Activated T-helper 2 cell treated with anti-CD3 and anti-CD28 coated beads, Interferon-gamma antibody, Interleukin-2, Interleukin-4, amounts not matched to agents 10 μg/mL and 5 μg/mL and 100 μg/mL, durations not matched to agents 14 hours and 24 hours and 36 hours (primary cell): Measurements from ENCODE around the gene BFSP2. TPM values are rescaled to one million over a fixed set of nuclear protein-coding genes. Genes with fewer than 3 reads are reported as not detected.

Source experiments
- DNase-seq: peaks from one replicate; pipeline ENCODE4 v3.0.0; 2021; ENCODE audit warnings: low spot score
- H3K27ac Mint-ChIP-seq: one replicate; pipeline ENCODE4 v1.8.0; 2021; ENCODE audit warnings: mixed read lengths
- H3K27me3 Mint-ChIP-seq: one replicate; pipeline ENCODE4 v1.8.0; 2021; ENCODE audit warnings: low read depth, mixed read lengths
- H3K36me3 Mint-ChIP-seq: one replicate; pipeline ENCODE4 v1.8.0; 2021; ENCODE audit warnings: low read depth, mixed read lengths
- H3K4me1 Mint-ChIP-seq: one replicate; pipeline ENCODE4 v1.8.0; 2021; ENCODE audit warnings: low read depth, mixed read lengths
- H3K4me3 Mint-ChIP-seq: one replicate; pipeline ENCODE4 v1.8.0; 2021; ENCODE audit warnings: low read depth, mild to moderate bottlenecking, moderate library complexity, mixed read lengths
- H3K9me3 Mint-ChIP-seq: one replicate; pipeline ENCODE4 v1.8.0; 2021; ENCODE audit warnings: mixed read lengths
- intact Hi-C: fragments of 100-400 bp; cut with micrococcal nuclease; formaldehyde crosslinking; loops from one replicate; pipeline ENCODE4 v1.15.1; 2023
- total RNA-seq: library from RNA; stranded (reverse); gene quantifications from 2 replicates; pipeline ENCODE4 v1.2.3, GENCODE V29; 2022

Gene BFSP2, protein sequence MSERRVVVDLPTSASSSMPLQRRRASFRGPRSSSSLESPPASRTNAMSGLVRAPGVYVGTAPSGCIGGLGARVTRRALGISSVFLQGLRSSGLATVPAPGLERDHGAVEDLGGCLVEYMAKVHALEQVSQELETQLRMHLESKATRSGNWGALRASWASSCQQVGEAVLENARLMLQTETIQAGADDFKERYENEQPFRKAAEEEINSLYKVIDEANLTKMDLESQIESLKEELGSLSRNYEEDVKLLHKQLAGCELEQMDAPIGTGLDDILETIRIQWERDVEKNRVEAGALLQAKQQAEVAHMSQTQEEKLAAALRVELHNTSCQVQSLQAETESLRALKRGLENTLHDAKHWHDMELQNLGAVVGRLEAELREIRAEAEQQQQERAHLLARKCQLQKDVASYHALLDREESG
- not detected in 2 replicates for total RNA-seq

DNA sequence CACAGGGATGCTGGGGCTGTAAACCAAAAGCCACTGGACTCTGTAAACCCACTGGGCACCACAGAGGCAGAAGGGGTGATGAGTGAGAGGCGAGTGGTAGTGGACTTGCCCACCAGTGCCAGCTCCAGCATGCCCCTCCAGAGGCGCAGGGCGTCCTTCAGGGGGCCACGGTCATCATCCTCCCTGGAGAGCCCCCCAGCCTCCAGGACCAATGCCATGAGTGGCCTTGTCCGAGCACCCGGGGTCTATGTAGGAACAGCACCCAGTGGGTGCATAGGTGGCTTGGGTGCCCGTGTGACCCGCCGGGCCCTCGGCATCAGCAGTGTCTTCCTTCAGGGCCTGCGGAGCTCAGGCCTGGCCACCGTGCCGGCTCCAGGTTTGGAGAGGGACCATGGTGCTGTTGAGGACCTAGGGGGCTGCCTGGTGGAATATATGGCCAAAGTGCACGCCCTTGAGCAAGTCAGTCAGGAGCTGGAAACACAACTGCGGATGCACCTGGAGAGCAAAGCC, at the start of gene BFSP2:
TSS of gene BFSP2 (plus strand) at position 51 of the 510 bp plus-strand sequence. CDS start at position 79, 28 bp downstream.
- intact Hi-C loops: no loop called here
- no peak for DNase-seq
- H3K9me3 Mint-ChIP-seq: no peaks in the 10 kb centered on the region
- peaks cover 2% of the 10 kb centered on the region for H3K27me3 Mint-ChIP-seq
- H3K36me3 Mint-ChIP-seq: no peaks in the 10 kb centered on the region
- H3K27ac Mint-ChIP-seq: no peak within 1 kb of the TSS
- H3K4me1 Mint-ChIP-seq: peaks cover 2% of the 10 kb centered on the region
- H3K4me3 Mint-ChIP-seq: no peak within 1 kb of the TSS

DNA sequence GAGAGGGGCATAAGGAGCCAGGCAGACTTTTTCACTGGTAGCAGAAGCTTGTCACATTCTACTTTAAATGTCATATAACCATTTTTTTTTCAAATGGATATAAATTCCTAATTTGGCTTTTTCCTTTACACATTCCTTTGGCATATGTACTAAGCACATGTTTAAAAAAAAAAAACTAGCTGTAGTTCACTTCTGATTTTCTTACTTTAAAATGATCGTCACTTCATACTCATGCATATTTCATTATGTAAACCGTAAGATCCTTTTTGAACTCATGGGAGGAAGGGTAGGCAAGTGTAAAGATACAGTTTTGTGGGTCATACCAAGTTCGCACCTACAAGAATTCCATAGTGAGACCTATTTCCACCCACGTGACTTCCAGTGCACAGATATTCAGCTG, 45.1 kb upstream of the BFSP2 start:
- no peak overlapping the region for H3K4me3 Mint-ChIP-seq
- peaks cover 6% of the 10 kb centered on the region for H3K9me3 Mint-ChIP-seq
- H3K4me1 Mint-ChIP-seq: no peaks in the 10 kb centered on the region
- DNase-seq: no peak
- H3K27ac Mint-ChIP-seq: no peak overlapping the region
- intact Hi-C loops: no loop called here
- H3K27me3 Mint-ChIP-seq: peaks cover 15% of the 10 kb centered on the region
- H3K36me3 Mint-ChIP-seq: no peaks in the 10 kb centered on the region

DNA sequence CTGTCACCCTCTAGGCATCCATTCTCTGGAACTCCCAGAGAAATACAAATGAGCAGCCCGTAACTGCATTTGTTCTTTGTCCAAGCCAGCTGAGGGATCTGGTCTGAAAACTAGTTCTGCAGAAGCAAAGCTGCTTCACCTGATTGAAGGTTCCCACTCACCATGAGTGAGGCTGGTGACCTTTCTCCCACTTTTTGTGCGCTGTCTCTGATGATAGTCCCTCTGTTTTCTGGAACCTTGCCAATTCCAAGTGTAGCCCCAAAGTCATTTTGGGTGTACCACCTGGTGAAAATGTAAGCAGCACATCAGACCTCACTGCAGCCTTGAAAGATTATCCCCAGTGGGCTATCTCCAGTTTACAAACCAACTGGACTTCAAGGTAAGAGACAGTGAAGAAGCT, 39.4 kb upstream of the BFSP2 start:
- peaks cover 6% of the 10 kb centered on the region for H3K9me3 Mint-ChIP-seq
- H3K27ac Mint-ChIP-seq: no peak overlapping the region
- H3K27me3 Mint-ChIP-seq: peaks cover 14% of the 10 kb centered on the region
- DNase-seq: no peak
- H3K4me1 Mint-ChIP-seq: peaks cover 8% of the 10 kb centered on the region
- H3K4me3 Mint-ChIP-seq: no peak overlapping the region
- H3K36me3 Mint-ChIP-seq: no peaks in the 10 kb centered on the region
- intact Hi-C loops: no loop called here

DNA sequence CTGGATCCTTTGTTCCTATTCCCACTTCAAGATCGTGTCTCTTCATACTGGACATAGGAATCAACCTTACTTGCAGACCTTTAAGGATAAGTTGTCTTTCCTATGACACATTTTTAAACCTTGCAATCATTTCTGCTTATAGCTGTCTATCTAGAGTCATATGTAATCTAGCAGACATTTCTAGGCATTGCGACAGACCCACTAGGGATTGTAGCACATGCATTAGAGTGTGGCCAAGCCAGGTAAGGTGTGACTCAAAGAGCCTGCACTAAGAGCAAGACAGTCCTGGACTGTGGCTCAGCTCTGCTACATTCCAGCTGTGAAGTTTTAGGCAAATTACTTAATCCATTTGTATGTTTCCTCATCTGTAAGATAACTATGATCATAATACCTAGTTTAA, 38.8 kb upstream of the BFSP2 start:
- H3K4me3 Mint-ChIP-seq: no peak overlapping the region
- peaks cover 8% of the 10 kb centered on the region for H3K4me1 Mint-ChIP-seq
- no peaks in the 10 kb centered on the region for H3K36me3 Mint-ChIP-seq
- H3K27me3 Mint-ChIP-seq: peaks cover 13% of the 10 kb centered on the region
- intact Hi-C loops: no loop called here
- H3K27ac Mint-ChIP-seq: no peak overlapping the region
- H3K9me3 Mint-ChIP-seq: peaks cover 5% of the 10 kb centered on the region
- DNase-seq: no peak

DNA sequence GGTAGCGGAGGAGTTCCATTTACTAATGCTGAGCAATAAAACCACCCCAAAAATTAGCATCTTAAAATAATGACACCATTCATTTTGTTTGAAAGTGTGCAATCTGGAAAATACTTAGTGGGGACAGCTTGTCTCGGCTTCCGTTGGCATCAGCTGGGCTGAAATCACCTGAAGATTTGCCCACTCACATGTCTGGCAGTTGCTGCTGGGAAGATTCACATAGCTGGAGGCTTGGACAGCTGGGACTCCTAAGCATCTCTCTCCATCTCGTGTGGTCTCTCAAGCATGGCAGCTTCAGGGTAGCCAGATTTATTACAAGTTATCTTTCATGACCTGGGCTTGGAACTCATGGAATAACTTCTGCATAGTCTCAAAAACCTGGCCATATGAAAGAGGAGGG, 38.4 kb upstream of the BFSP2 start:
- Mint-ChIP-seq H3K27me3 (peaks cover 10% of the 10 kb centered on the region), H3K4me1 (peaks cover 8% of the 10 kb centered on the region), H3K4me3 (no peak overlapping the region), H3K27ac (no peak overlapping the region), H3K36me3 (no peaks in the 10 kb centered on the region), H3K9me3 (peaks cover under 1% of the 10 kb centered on the region)
- no peak for DNase-seq
- intact Hi-C loops: no loop called here

DNA sequence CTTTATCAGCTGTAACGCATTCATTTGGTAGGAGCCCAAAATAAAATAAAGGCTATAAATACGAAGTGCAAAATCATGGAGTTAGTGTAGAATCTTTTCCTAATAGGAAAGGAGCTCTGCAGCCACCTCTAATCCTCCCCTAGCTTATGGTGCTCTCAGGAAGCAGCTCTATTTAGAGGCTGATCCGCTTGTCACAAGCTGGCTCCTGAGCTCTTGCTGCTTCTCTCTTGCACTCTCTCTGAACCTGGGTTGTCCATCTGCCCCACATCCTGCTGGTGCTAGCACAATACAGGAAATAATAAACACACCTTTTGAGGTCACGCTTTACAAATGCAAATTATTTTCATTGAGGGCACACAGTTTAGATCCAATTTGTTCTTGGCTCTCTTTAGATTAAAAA, 37.3 kb upstream of the BFSP2 start:
- Mint-ChIP-seq H3K9me3 (no peaks in the 10 kb centered on the region), H3K4me1 (peaks cover 8% of the 10 kb centered on the region), H3K27me3 (peaks cover 10% of the 10 kb centered on the region), H3K4me3 (no peak overlapping the region), H3K27ac (no peak overlapping the region), H3K36me3 (no peaks in the 10 kb centered on the region)
- no peak for DNase-seq
- intact Hi-C loops: no loop called here

DNA sequence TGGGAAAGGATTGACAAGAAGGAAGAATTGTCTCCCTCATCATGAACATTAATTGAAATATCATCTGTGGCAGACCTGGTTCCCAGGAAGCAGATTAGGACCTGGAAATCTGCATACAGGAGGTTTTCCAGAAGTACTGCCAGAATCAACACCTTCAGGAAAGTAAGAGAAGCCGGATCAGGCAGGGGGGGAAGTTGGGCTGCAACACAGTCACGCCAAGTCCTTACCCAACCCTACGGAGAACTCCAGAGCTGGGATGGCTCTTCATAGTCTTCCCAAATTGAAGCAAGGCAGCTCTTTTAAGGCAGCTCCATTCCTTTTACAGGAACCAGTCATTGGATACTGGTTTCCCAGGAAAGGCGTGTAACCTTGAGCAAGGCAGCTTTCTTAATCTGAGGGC, 35.2 kb upstream of the BFSP2 start:
- DNase-seq: no peak
- intact Hi-C loops: no loop called here
- Mint-ChIP-seq H3K4me1 (peaks cover 8% of the 10 kb centered on the region), H3K9me3 (no peaks in the 10 kb centered on the region), H3K27ac (no peak overlapping the region), H3K4me3 (no peak overlapping the region), H3K36me3 (no peaks in the 10 kb centered on the region), H3K27me3 (peaks cover 5% of the 10 kb centered on the region)

DNA sequence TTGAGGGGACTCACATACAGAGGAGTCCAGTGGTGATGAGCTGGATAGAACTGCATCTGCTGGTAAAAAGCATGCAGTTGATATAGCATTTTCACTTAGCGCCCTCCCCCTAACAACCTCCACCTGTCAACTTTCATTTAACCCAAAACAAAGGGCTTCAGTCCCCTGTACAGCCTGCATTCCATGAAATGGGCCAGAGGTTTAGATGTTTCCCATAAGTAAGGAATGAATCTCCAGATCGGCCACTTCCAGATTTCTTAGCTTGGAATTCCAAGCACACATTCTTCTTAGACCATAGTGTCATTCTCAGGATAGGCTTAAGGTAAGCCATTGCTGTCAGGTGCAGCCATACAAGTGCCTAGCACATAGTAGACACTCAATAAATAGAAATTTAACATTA, 32.9 kb upstream of the BFSP2 start:
- intact Hi-C loops: no loop called here
- H3K4me3 Mint-ChIP-seq: no peak overlapping the region

DNA sequence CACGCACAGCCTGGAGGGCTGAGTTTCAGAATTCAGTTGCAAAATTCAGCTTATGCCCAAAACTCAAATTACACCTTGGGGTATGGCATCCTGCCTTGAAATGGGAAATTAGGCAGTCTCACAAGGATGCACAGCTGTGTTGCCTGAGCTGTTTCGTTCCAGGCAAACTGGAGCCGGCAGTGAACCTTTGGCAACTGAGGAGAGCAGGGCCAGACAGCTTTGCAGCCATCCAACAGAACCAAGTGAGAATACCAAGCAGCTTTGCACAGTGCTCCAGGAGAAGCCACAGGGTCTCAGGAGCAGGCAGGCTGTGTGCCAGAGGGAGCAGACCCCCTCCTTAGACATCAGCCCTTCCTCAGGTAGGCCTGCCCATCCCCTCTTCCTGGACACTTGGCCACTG, 32.5 kb upstream of the BFSP2 start:
- Mint-ChIP-seq H3K27ac (no peak overlapping the region), H3K4me3 (no peak overlapping the region), H3K27me3 (no peaks in the 10 kb centered on the region), H3K9me3 (no peaks in the 10 kb centered on the region), H3K4me1 (peaks cover 3% of the 10 kb centered on the region), H3K36me3 (no peaks in the 10 kb centered on the region)
- intact Hi-C loops: no loop called here
- no peak for DNase-seq

More for the DNA sequence above, 32.9 kb upstream of the BFSP2 start:
- no peak for DNase-seq
- H3K27ac Mint-ChIP-seq: no peak overlapping the region
- H3K4me1 Mint-ChIP-seq: peaks cover 8% of the 10 kb centered on the region
- H3K27me3 Mint-ChIP-seq: no peaks in the 10 kb centered on the region
- H3K36me3 Mint-ChIP-seq: no peaks in the 10 kb centered on the region
- no peaks in the 10 kb centered on the region for H3K9me3 Mint-ChIP-seq

DNA sequence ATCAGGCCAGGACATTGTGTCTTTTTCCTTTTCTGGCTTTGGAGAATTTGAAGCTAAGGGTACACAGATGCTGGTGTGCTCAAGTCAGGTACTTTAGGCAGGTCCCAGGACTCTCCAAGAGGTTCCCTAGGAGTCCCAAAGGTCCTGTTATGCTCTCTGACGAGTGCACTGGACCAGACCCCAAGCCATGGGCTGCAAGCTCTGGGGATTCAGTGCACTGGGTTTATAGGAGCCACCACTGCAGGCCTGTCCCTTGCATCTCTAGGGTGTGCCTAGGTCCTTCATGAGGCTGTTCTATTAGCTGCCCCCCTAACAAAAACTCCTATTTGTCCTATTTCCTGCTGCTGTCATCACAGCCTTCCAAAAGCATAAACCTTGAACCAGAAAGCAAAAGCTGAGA, 31.9 kb upstream of the BFSP2 start:
- Mint-ChIP-seq H3K36me3 (no peaks in the 10 kb centered on the region), H3K4me1 (no peaks in the 10 kb centered on the region), H3K9me3 (no peaks in the 10 kb centered on the region), H3K27me3 (no peaks in the 10 kb centered on the region), H3K4me3 (no peak overlapping the region), H3K27ac (no peak overlapping the region)
- DNase-seq: no peak
- intact Hi-C loops: no loop called here

DNA sequence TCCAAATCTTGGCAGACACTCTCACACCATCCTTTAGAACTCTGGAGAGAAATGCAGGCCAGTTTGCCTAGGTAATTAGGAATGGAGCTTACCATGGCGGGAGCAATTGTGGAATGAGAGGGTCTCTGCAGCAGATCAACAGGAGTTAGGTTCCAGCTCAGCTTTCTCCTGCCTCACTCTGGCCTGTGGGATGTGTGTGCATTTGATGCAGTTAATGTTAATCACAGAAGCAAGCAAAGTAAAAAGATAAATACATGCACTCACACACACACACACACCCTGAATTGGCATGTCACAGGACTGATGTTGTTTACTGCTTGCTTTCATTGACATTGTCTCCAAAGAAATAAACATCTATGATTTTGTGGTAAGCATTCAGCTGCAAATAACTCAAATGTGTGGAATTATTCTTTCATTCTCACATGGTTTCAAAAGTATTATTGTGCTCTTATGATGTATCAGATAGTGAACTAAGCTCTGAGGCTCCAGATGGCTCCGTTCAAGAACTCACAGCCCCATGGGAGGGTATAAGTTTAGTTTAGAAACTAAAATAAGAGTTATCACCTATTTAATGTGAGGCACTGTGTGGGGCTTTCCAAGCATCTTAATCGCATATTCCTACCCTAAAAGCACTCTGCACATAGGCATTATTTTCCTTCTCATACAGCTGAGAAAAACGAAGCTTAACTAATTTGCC, 31.3 kb upstream of the BFSP2 start:
- intact Hi-C loops: no loop called here
- Mint-ChIP-seq H3K36me3 (no peaks in the 10 kb centered on the region), H3K9me3 (no peaks in the 10 kb centered on the region), H3K4me3 (no peak overlapping the region), H3K27me3 (no peaks in the 10 kb centered on the region), H3K4me1 (no peaks in the 10 kb centered on the region), H3K27ac (no peak overlapping the region)
- no peak for DNase-seq

DNA sequence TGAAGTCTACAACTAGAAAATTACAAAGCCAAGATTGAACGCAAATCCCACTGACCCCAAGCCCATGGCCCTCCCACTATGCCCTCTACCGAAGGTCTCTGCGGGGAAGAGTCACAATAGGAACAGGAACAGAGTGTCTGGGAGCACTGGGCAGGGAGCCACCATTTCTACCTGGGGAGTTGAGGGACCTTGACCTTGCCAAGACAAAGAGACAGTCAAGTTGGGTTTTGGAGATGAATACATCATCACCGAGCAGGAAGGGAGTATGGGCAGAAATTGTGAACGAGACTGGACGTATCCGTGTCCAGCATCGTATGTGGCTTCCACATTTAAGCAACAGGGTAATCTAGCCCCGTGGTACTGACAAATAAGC, 30.8 kb upstream of the BFSP2 start:
- Mint-ChIP-seq H3K9me3 (no peaks in the 10 kb centered on the region), H3K27me3 (no peaks in the 10 kb centered on the region), H3K4me1 (no peaks in the 10 kb centered on the region), H3K36me3 (no peaks in the 10 kb centered on the region), H3K27ac (no peak overlapping the region), H3K4me3 (no peak overlapping the region)
- DNase-seq: no peak
- intact Hi-C loops: no loop called here

DNA sequence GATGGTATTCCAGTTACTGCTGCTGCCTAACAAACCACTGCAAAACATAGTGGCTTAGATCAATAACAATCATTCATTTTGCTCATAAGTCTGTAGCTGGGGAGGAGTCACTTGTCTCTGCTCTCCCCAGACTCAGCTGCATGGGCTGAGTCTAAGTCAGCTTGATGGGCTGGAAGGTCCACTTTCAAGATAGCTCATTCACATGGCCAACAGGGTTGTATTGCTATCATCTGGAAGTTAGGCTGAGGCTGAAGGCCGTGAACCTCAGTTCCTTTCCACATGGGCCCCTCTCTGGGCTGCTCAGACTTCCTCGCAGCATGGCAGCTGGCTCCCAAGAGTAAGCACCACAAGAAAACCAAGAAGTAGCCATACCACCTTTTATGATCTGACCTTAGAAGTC, 28.7 kb upstream of the BFSP2 start:
- DNase-seq: no peak
- no peak overlapping the region for H3K27ac Mint-ChIP-seq
- H3K27me3 Mint-ChIP-seq: no peaks in the 10 kb centered on the region
- no peaks in the 10 kb centered on the region for H3K36me3 Mint-ChIP-seq
- intact Hi-C loops: no loop called here
- no peaks in the 10 kb centered on the region for H3K4me1 Mint-ChIP-seq
- no peaks in the 10 kb centered on the region for H3K9me3 Mint-ChIP-seq
- no peak overlapping the region for H3K4me3 Mint-ChIP-seq
